ENCODE results near the gene CCBE1. TPM values are rescaled to one million over a fixed set of nuclear protein-coding genes. Genes with fewer than 3 reads are reported as not detected.
"Not testable (repeated sequence)": the region's sequence is repeated elsewhere in the genome, so short reads cannot be mapped to it uniquely, and the experiment has no call there.

CCBE1 gene
- polyA plus RNA-seq, 5 donors: 75.0 to 105 (median 79.2) TPM

- no peak for DNase-seq
These were observed 20.9 kb upstream of the CCBE1 start for GRCh38 chr18:59718108-59718463.

GRCh38 chr18:59717291-59717690 is 20.1 kb upstream of the CCBE1 start:
- DNase-seq: no peak

- no peak for DNase-seq
These were observed 18.7 kb upstream of the CCBE1 start for GRCh38 chr18:59715966-59716369.

- DNase-seq: no peak
These were observed 18.2 kb upstream of the CCBE1 start for GRCh38 chr18:59715445-59715844.

- DNase-seq: not testable (repeated sequence)
These were observed 16.9 kb upstream of the CCBE1 start for GRCh38 chr18:59714096-59714495.

GRCh38 chr18:59712311-59712710 is 15.1 kb upstream of the CCBE1 start:
- no peak for DNase-seq

- no peak for DNase-seq
These were observed 11.8 kb upstream of the CCBE1 start for GRCh38 chr18:59708988-59709387.

- no peak for DNase-seq
These were observed 10.1 kb upstream of the CCBE1 start for GRCh38 chr18:59707306-59707705.

GRCh38 chr18:59706499-59706898 is 9.3 kb upstream of the CCBE1 start:
- DNase-seq: no peak

GRCh38 chr18:59705145-59705544 is 7.9 kb upstream of the CCBE1 start:
- no peak for DNase-seq

- DNase-seq: no peak
These were observed 6.9 kb upstream of the CCBE1 start for GRCh38 chr18:59704146-59704545.

GRCh38 chr18:59701272-59701671 is 4.0 kb upstream of the CCBE1 start:
- no peak for DNase-seq

GRCh38 chr18:59700535-59700967 is 3.3 kb upstream of the CCBE1 start:
- DNase-seq: no peak

GRCh38 chr18:59699750-59700534 is 2.7 kb upstream of the CCBE1 start:
- DNase-seq: no peak

GRCh38 chr18:59699061-59699460 is 1.8 kb upstream of the CCBE1 start:
- no peak for DNase-seq

GRCh38 chr18:59696311-59697235 is 650 bp downstream of the CCBE1 start:
- DNase-seq: no peak

GRCh38 chr18:59695551-59695950 is 1.7 kb downstream of the CCBE1 start:
- no peak for DNase-seq

GRCh38 chr18:59694824-59695223 is 2.4 kb downstream of the CCBE1 start:
- no peak for DNase-seq

GRCh38 chr18:59691996-59692395 is 5.2 kb downstream of the CCBE1 start:
- DNase-seq: no peak

- DNase-seq: no peak
These were observed 6.2 kb downstream of the CCBE1 start for GRCh38 chr18:59690996-59691395.

- no peak for DNase-seq
These were observed 6.8 kb downstream of the CCBE1 start for GRCh38 chr18:59690186-59690982.

GRCh38 chr18:59689756-59690155 is 7.5 kb downstream of the CCBE1 start:
- DNase-seq: peak; percentile 82 to 87

Measured in right lung (tissue), 5 donors.